HUES64 (cell line): Measurements from ENCODE around the gene MYH16.
"Not testable (repeated sequence)": the region's sequence is repeated elsewhere in the genome, so short reads cannot be mapped to it uniquely, and the experiment has no call there.

ENCODE experiments used
- H3K27ac ChIP-seq: 2 replicates; pipeline ENCODE4 v1.7.0; 2013; ENCODE audit warnings: low read depth, low read length, inconsistent platforms
- H3K27me3 ChIP-seq: 2 replicates; pipeline ENCODE4 v1.6.1; 2013; ENCODE audit warnings: mild to moderate bottlenecking, low read length; ENCODE audit not compliant: insufficient read depth
- H3K36me3 ChIP-seq: 2 replicates; pipeline ENCODE4 v1.6.1; 2013; ENCODE audit warnings: mild to moderate bottlenecking, low read length; ENCODE audit not compliant: insufficient read depth
- H3K4me1 ChIP-seq: 2 replicates; pipeline ENCODE4 v1.6.1; 2013; ENCODE audit warnings: mild to moderate bottlenecking, low read length, moderate library complexity; ENCODE audit not compliant: insufficient read depth
- H3K4me3 ChIP-seq: 2 replicates; pipeline ENCODE4 v1.5.1; 2013; ENCODE audit warnings: mild to moderate bottlenecking, low read length, moderate library complexity
- H3K9ac ChIP-seq: 2 replicates; pipeline ENCODE4 v1.6.1; 2013; ENCODE audit warnings: mild to moderate bottlenecking, low read depth, low read length
- H3K9me3 ChIP-seq: 2 replicates; pipeline ENCODE4 v1.6.1; 2013; ENCODE audit warnings: low read depth, low read length; ENCODE audit not compliant: insufficient read depth
- WGBS: fragments of 150-250, 120-280 bp; methylation state at CpG from one replicate; pipeline ENCODE4 v1.1.7; 2013; ENCODE audit warnings: missing lambda C conversion rate; 5-methylcytosine and 5-hydroxymethylcytosine counted together

Gene MYH16

GRCh38 chr7:99326408-99326782 lies 53.8 kb downstream of the MYH16 start:
- no peaks in the 10 kb centered on the region for H3K4me1 ChIP-seq
- H3K9me3 ChIP-seq, result no peaks in the 10 kb centered on the region
- no peaks in the 10 kb centered on the region for H3K27me3 ChIP-seq
- WGBS, result 7% methylated on average over 10 of the region's 10 CpGs
- H3K36me3 ChIP-seq, result no peaks in the 10 kb centered on the region
- H3K4me3 ChIP-seq, result peak overlapping the region; percentile 81
- peak overlapping the region; percentile 86 for H3K9ac ChIP-seq
- H3K27ac ChIP-seq, result no peak overlapping the region; the same call in 1 of the 2 replicates

DNA sequence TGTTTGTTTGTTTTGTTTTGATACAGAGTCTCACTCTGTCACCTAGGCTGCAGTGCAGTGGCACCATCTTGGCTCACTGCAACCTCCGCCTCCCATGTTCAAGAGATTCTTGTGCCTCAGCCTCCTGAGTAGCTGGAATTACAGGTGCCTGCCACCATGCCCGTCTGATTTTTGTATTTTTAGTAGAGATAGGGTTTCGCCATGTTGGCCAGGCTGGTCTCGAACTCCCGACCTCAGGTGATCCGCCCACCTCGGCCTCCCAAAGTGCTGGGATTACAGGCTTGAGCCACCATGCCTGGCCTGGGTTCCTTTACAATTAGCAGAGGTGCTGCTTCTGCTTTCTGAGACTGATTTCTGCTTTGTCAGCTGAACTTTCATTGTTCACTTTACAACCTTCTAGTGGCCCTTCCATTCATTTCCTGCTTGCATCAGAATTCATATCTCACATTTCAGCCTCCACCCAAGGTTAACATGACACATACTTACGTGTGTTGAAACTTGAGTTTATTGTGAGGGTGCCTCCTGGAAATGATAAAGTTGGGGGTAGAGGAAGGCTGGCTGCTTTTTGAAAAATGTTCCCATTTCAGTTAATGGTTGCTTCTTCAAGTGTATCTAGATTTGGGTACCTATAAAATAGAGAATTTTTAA lies 57.8 kb downstream of the MYH16 start:
- 86% methylated on average over 8 of the region's 8 CpGs for WGBS
- H3K9ac ChIP-seq, H3K4me3 ChIP-seq: not testable (repeated sequence)

DNA sequence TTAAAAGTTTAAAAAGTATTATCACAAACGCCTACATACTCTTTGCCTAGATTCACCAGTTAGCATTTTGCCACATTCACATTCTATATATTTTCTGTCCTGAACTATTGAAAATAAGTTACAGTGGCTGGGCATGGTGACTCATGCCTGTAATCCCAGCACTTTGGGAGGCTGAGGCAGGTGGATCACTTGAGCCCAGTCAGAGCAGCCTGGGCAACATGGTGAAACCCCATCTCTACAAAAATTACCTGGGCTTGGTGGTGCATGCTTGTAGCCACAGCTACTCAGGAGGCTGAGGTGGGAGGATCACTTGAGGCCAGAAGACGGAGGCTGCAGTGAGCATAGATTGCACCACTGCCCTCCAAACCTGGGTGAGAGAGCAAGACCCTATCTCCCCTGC lies 58.4 kb downstream of the MYH16 start:
- Histone ChIP-seq H3K36me3 (peaks cover 21% of the 10 kb centered on the region), H3K4me1 (no peaks in the 10 kb centered on the region), H3K4me3 (no peak overlapping the region), H3K9ac (no peak overlapping the region), H3K9me3 (no peaks in the 10 kb centered on the region), H3K27me3 (no peaks in the 10 kb centered on the region), H3K27ac (no peak overlapping the region)
- 100% methylated on average over 1 of the region's 2 CpGs for WGBS

More for the DNA sequence above, 57.8 kb downstream of the MYH16 start:
- H3K27ac ChIP-seq, H3K9me3 ChIP-seq, H3K27me3 ChIP-seq, H3K4me1 ChIP-seq: not testable (repeated sequence)
- peaks cover 18% of the 10 kb centered on the region for H3K36me3 ChIP-seq

- Histone ChIP-seq H3K9me3 (no peaks in the 10 kb centered on the region), H3K9ac (no peak overlapping the region), H3K27me3 (no peaks in the 10 kb centered on the region), H3K36me3 (peaks cover 78% of the 10 kb centered on the region), H3K27ac (no peak overlapping the region), H3K4me1 (no peaks in the 10 kb centered on the region), H3K4me3 (no peak overlapping the region)
- 95% methylated on average over 3 of the region's 3 CpGs for WGBS
Measured at GRCh38 chr7:99339595-99339994, 67.0 kb downstream of the MYH16 start.

- Histone ChIP-seq H3K36me3 (peaks cover 81% of the 10 kb centered on the region), H3K27me3 (no peaks in the 10 kb centered on the region), H3K27ac (no peak overlapping the region), H3K9ac (no peak overlapping the region), H3K4me1 (no peaks in the 10 kb centered on the region), H3K9me3 (no peaks in the 10 kb centered on the region), H3K4me3 (no peak overlapping the region)
- WGBS, result 98% methylated on average over 3 of the region's 3 CpGs
Measured at GRCh38 chr7:99340659-99341058, 68.0 kb downstream of the MYH16 start.

DNA sequence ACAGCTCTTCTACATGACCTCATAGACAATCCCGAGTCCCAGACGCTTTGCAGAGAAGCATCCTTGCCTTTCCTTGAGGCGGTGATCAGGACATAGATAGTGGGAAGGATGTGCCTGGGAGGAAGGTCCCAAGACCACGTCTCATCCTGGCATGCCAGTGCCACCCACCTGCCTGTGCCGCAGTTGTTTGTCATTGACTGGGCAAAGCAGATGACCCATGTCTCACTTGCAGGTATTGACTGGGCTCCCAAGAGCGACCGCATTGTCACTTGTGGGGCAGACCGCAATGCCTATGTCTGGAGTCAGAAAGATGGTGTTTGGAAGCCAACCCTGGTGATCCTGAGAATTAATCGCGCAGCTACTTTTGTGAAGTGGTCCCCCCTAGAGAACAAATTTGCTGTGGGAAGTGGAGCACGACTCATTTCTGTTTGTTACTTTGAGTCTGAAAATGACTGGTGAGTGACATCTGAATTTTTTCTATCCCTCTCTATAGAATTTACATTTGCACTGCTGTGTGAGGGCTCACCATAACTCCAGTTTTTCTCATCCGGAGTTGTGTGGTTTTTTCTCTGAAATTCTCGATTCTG lies 71.5 kb downstream of the MYH16 start:
- Histone ChIP-seq H3K4me3 (no peak overlapping the region), H3K27ac (no peak overlapping the region), H3K36me3 (peaks cover 82% of the 10 kb centered on the region), H3K4me1 (no peaks in the 10 kb centered on the region), H3K9ac (no peak overlapping the region), H3K9me3 (no peaks in the 10 kb centered on the region), H3K27me3 (no peaks in the 10 kb centered on the region)
- WGBS, result 94% methylated on average over 13 of the region's 13 CpGs

- H3K27ac ChIP-seq, H3K4me3 ChIP-seq, H3K9ac ChIP-seq, H3K27me3 ChIP-seq, H3K9me3 ChIP-seq, H3K4me1 ChIP-seq: not testable (repeated sequence)
- peaks cover 69% of the 10 kb centered on the region for H3K36me3 ChIP-seq
- WGBS, result 99% methylated on average over 3 of the region's 3 CpGs
Measured at GRCh38 chr7:99350641-99351040, 78.0 kb downstream of the MYH16 start.

DNA sequence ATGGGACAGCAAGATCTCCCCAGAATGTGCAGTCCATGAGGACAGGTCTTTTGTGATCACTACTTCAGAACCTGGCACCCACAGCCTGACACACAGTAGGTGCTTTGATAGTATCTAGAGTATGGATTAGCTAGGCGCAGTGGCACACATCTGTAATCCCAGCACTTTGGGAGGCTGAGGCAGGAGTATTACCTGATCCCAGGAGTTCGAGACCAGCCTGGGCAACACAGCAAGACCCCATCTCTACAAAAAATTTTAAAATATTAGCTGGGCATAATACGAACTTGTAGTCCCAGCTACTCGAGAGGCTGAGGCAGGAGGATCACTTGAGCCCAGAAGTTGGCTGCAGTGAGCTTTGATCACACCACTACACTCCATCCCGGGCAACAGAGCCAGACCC lies 79.6 kb downstream of the MYH16 start:
- Histone ChIP-seq H3K9ac (no peak overlapping the region), H3K4me3 (no peak overlapping the region), H3K9me3 (no peaks in the 10 kb centered on the region), H3K4me1 (no peaks in the 10 kb centered on the region), H3K27me3 (no peaks in the 10 kb centered on the region), H3K27ac (no peak overlapping the region), H3K36me3 (peaks cover 66% of the 10 kb centered on the region)
- 95% methylated on average over 5 of the region's 5 CpGs for WGBS

DNA sequence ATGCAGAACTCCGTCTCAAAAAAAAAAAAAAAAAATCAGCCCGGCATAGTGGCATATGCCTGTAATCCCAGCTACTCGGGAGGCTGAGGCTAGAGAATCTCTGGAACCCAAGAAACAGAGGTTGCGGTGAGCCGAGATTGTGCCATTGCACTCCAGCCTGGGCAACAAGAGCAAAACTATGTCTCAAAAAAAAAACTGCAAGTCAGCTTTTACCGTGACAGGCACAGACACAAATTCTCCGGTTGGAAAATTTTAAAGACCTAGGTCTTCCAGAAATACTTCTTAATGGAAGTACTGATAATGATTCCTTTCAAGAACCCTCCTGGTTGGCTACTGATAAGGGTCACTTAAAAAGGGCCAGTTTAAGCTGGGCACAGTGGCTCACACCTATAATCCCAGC lies 82.5 kb downstream of the MYH16 start:
- Histone ChIP-seq H3K4me1 (no peaks in the 10 kb centered on the region), H3K27me3 (no peaks in the 10 kb centered on the region), H3K27ac (no peak overlapping the region), H3K36me3 (peaks cover 68% of the 10 kb centered on the region), H3K9me3 (no peaks in the 10 kb centered on the region), H3K9ac (no peak overlapping the region), H3K4me3 (no peak overlapping the region)
- 94% methylated on average over 7 of the region's 7 CpGs for WGBS

- no peak overlapping the region for H3K27ac ChIP-seq
- no peaks in the 10 kb centered on the region for H3K27me3 ChIP-seq
- no peak overlapping the region for H3K4me3 ChIP-seq
- H3K9me3 ChIP-seq, result no peaks in the 10 kb centered on the region
- WGBS, result 96% methylated on average over 16 of the region's 16 CpGs
- H3K36me3 ChIP-seq, result peaks cover 65% of the 10 kb centered on the region
- no peak overlapping the region for H3K9ac ChIP-seq
- no peaks in the 10 kb centered on the region for H3K4me1 ChIP-seq
Measured at GRCh38 chr7:99357701-99358490, 85.3 kb downstream of the MYH16 start.

GRCh38 chr7:99358521-99358920 lies 85.9 kb downstream of the MYH16 start:
- H3K4me1 ChIP-seq, H3K27ac ChIP-seq, H3K9me3 ChIP-seq, H3K4me3 ChIP-seq, H3K9ac ChIP-seq, H3K27me3 ChIP-seq: not testable (repeated sequence)
- H3K36me3 ChIP-seq, result peaks cover 70% of the 10 kb centered on the region
- WGBS, result 97% methylated on average over 15 of the region's 15 CpGs
